ENCODE data around the gene TMEM171. TPM values are rescaled to one million over a fixed set of nuclear protein-coding genes. Genes with fewer than 3 reads are reported as not detected.

TMEM171 gene
- total and polyA plus RNA-seq, 9 of the 15 experiments (the other 6 are each of a cell fraction or from before 2014, with no cell fraction given): 0.08 TPM; not detected in 8

GRCh38 chr5:73178265-73178664 lies 57.9 kb downstream of the TMEM171 start:
- POLR2A ChIA-PET: no interaction called here
- no peak for ATAC-seq
- intact Hi-C loops (cut with micrococcal nuclease): no loop called here

More at GRCh38 chr5:73178265-73178664, 57.9 kb downstream of the TMEM171 start:
- TF ChIP-seq CXXC5 (CRISPR knock-in tag; IDR thresholded peaks at IDR 0.05) (no peak), FUS (optimal IDR thresholded peaks at IDR 0.05; ENCODE audit: low read depth, low read length) (no peak), TAF9B (IDR thresholded peaks at IDR 0.05; ENCODE audit: partially characterized antibody) (no peak), U2AF1 (optimal IDR thresholded peaks at IDR 0.05; ENCODE audit: low read depth, low read length) (no peak), ZNF655 (CRISPR knock-in tag; IDR thresholded peaks at IDR 0.05) (no peak), ZBTB40 (IDR thresholded peaks at IDR 0.05) (no peak), ZBTB40 (CRISPR knock-in tag; IDR thresholded peaks at IDR 0.05) (no peak), TEAD1 (CRISPR knock-in tag; IDR thresholded peaks at IDR 0.05) (no peak)
- TF ChIP-seq, protein P1, sequence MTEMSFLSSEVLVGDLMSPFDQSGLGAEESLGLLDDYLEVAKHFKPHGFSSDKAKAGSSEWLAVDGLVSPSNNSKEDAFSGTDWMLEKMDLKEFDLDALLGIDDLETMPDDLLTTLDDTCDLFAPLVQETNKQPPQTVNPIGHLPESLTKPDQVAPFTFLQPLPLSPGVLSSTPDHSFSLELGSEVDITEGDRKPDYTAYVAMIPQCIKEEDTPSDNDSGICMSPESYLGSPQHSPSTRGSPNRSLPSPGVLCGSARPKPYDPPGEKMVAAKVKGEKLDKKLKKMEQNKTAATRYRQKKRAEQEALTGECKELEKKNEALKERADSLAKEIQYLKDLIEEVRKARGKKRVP (CRISPR knock-in tag; IDR thresholded peaks at IDR 0.05): no peak
- TF ChIP-seq, protein P2, sequence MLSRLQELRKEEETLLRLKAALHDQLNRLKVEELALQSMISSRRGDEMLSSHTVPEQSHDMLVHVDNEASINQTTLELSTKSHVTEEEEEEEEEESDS (CRISPR knock-in tag; IDR thresholded peaks at IDR 0.05): no peak
- Histone ChIP-seq H3K27me3 (ENCODE audit: control insufficient read depth in 2 of 2, insufficient read depth in 2 of 2, low read length in 2 of 2) (peaks cover 12 to 25% of the 10 kb centered on the region in 2 experiments; a peak in 4 of 5 replicates), H3K27ac (ENCODE audit: extremely low read depth, low read depth, low read length) (no peak overlapping the region), H3K4me1 (replicated peaks in 1 of 2; ENCODE audit: control insufficient read depth in 2 of 2, insufficient read depth in 2 of 2, low read length in 2 of 2) (no peaks in the 10 kb centered on the region), H2AFZ (ENCODE audit: low read depth, low read length) (no peak overlapping the region), H3K4me2 (ENCODE audit: insufficient read depth, low read length) (no peak overlapping the region), H4K20me1 (replicated peaks; ENCODE audit: control insufficient read depth, insufficient read depth, low read length) (no peaks in the 10 kb centered on the region), H3K36me3 (ENCODE audit: control insufficient read depth, insufficient read depth, low read length) (no peaks in the 10 kb centered on the region), H3K9ac (ENCODE audit: insufficient read depth in 1 of 2, low read depth in 2 of 2, low read length in 2 of 2) (no peak overlapping the region), H3K79me2 (ENCODE audit: control insufficient read depth, insufficient read depth, low read length) (no peaks in the 10 kb centered on the region), H3K4me3 (no peak overlapping the region), H3K9me1 (ENCODE audit: control insufficient read depth, insufficient read depth, low read length) (no peaks in the 10 kb centered on the region), H3K9me3 (replicated peaks; ENCODE audit: control insufficient read depth, insufficient read depth, low read depth, low read length) (no peaks in the 10 kb centered on the region)
- DNase-seq (ENCODE audit: extremely low read depth in 1 of 4, low spot score in 3 of 4) (no peak), FAIRE-seq (no peak)
- CTCF ChIA-PET (ENCODE audit: low intra/inter-chr PET ratio): no interaction called here
- 3% methylated on average over 5 of the region's 5 CpGs for WGBS (ENCODE audit: insufficient coverage, low coverage, missing lambda C conversion rate)
- in situ Hi-C loops (cut with MboI): no loop called here
- no TSS peak for BruUV-seq (replicated peaks)
